Activated CD8-positive, alpha-beta memory T cell treated with anti-CD3 and anti-CD28 coated beads for 36 hours (primary cell): Measurements from ENCODE around the gene MPC2. TPM values are rescaled to one million over a fixed set of nuclear protein-coding genes. Genes with fewer than 3 reads are reported as not detected.
"Not testable (repeated sequence)": the region's sequence is repeated elsewhere in the genome, so short reads cannot be mapped to it uniquely, and the experiment has no call there.

ENCODE experiments used
- CTCF ChIA-PET: fragments of 350-600 bp; sonication (Branson Sonifier 250); formaldehyde crosslinking; loops from one replicate; lab custom pipeline; 2021; ENCODE audit warnings: antibody characterized with exemption; lab: Charles Lee
- POLR2A ChIA-PET: fragments of 350-600 bp; sonication (Branson Sonifier 250); formaldehyde crosslinking; loops from one replicate; lab custom pipeline; 2021; ENCODE audit warnings: antibody characterized with exemption; lab: Charles Lee
- total RNA-seq, 2 experiments: library from RNA; stranded (reverse); gene quantifications; one replicate each; pipeline ENCODE4 v1.2.3, GENCODE V29; 2021

MPC2 gene
- total RNA-seq, 2 experiments from 2014 or later, result 54.4 to 56.0 TPM

DNA sequence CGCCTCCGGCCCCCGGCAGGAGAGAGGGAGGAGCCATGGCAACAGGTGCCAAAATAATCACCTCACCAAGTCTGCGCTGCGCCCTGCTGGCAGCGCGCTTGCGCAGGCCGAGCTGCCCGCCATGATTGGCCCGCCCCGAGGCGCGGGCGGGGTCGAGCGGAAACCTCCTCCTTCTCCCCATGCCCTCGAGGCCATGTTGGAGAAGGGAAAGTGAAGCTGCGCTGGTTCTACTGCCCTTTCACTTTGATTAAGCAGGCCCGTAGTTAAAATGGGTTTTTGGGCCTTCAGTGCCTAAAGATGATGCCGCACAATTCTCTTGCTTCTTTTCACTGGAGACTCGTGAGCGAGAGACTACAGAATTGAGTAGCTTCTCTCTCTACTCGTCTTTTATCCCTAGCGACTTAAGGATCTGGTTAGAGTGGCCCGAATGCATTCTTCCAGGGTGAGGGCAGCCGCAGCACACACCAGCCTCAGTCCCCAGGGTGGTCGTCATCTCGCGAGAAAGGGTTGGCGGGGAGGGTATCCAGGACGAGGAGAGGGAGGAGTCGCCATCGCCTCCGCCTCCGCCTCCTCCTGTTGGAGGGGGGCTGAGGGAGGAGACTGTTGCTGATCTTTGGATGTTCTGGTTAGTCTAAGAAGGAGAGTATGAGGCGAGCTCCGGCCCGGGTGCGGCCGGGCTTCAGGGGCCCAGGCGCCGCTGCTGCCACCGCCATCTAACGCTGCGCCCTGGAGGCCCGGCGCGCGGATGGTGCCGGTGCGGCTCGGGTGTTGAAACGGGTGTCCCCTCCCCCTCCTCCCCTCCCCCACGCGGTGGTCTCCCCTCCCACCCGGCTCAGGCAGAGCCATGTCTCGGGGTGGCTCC, 573 bp downstream of the MPC2 start, which contains the start of gene DCAF6:
DCAF6 (plus strand) TSS at position 616 of the 862 bp plus-strand sequence; CDS start at position 845, 229 bp downstream.
- POLR2A ChIA-PET, result interaction anchor here (0.6 to 2.0 kb wide), 6 partner anchors 146 to 716 kb away, joined by 3 to 11 read pairs (median 4); partner anchors contain the start of gene POU2F1
- CTCF ChIA-PET, result interaction anchor here (0.7 to 1.2 kb wide), 4 partner anchors 145 to 290 kb away, joined by 3 read pairs; partner anchors contain the start of gene SFT2D2

DNA sequence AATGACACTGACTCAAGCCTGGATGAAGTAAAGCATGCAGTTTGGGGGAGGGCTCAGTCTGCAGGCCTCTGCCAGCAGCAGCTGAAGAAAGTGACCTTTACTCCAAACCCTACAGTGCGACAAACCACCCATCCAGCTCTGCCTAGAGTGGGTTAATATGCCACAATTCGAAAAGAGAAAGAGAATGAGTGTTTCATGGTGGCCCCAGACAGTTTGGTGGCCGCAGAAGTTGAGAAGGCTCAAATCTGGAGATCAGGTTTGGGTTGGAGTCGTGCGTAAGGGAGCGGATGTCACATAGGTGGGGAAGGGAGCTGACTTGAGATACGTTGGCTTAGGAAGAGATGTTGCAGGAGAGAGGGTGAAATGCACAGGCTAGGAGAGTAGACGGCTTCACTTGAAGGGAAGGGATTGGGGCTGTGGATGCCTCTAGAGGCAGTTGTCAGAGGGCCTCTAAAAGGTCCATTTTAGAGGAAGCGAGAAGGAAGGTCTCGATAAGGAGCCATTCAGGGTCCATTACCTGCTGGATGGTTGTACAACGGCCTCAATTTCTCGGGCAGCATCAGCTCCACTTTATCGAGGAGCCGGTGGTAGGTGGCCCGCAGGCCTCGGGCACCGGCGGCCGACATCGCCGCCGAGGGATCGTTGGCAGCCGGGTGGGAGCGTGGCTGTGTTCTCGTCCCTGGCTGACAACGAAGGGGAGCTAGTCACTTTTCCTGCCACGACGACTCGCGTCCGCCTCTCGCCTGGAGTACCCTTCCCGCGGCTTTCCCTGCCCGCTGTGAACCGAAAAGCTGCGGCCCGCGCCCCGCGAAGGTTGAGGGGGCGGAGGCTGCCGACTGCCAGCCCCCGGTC, 1.4 kb downstream of the MPC2 start:
- ChIA-PET CTCF (interaction anchor here (1.1 to 1.5 kb wide), 3 partner anchors 150 to 221 kb away, joined by 3 read pairs; partner anchors contain the start of gene MPZL1), POLR2A (interaction anchor here (0.6 to 2.0 kb wide), 7 partner anchors 10 to 715 kb away, joined by 3 to 14 read pairs (median 5); partner anchors contain the start of gene POU2F1)

DNA sequence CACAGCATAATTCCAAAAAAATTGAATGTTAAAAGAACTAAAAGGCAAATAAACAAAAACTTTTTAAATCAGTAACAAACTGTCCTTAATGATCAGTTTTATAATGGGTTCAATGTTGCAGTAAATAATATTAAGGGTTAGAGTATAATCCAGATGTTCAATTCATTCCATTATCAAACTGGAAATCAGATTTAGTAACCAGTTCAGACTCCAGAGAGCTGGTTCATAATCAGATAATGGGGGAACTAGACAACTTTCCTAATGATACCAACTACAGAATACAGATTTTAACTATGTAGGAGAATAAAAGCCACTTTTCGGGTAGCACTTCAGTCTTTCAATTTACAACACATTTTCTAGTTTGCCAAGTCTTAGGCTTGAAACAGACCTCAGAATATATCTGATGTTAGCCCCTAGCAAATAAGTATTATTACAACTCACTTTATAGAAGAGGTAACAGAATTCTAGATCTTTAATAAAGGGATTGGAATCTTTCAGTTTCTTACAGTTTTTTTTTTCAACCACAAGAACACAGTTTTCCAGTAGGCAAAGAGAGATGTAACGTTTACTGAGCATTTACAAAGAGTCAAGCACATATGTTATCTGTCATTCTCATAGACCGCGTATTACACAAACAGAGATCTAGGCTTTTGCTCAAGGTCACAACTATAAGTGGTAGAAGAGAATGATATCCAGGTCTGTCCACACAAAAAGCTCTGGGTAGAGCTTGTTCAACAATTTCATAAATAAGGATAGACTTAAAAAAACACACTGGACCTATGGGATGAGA, 2.3 kb downstream of the MPC2 start:
- CTCF ChIA-PET, result interaction anchor here (0.9 to 1.5 kb wide), 2 partner anchors 213 to 220 kb away, joined by 3 read pairs; partner anchors contain the start of gene MPZL1
- POLR2A ChIA-PET, result interaction anchor here (1.3 to 2.0 kb wide), 2 partner anchors 218 to 714 kb away, joined by 4 to 11 read pairs; partner anchors contain the start of gene POU2F1

DNA sequence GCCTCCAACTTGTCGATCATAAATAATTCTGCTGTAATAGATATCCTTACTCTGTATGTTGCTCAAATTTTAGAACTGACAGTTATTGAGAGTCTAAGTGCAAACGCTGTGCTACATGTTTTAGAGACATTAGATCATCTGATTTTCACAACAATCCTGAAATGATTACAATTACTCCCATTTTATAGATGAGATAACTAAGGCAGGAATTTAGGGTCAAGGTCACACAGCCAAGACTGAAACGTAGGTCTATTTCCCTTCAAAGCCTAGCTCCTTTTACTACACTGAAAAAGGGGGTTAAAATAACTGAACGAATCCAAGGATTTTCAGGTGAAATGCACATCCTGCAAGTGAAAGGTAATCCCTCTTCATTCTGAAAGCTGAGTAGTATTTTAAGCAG, 3.1 kb downstream of the MPC2 start:
- ChIA-PET POLR2A (no interaction called here), CTCF (no interaction called here)

DNA sequence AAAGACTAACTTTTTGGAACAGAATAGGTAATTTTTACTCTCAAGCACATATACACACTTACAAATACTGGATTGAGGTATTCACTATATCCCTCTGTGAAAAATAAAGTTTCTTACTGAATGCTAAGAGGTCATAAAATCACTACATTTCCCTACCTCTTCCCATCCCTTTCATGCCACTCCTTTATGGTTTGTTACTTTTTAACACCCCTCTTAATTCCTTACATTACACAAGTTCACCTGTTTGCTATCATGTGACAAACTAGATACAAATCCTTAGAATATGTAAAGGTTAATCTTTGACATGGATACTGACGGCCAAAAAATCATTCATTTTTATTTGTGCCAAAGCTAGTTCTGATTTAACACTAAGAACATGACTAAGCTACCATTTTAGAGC, 7.1 kb downstream of the MPC2 start:
- CTCF ChIA-PET, result no interaction called here

DNA sequence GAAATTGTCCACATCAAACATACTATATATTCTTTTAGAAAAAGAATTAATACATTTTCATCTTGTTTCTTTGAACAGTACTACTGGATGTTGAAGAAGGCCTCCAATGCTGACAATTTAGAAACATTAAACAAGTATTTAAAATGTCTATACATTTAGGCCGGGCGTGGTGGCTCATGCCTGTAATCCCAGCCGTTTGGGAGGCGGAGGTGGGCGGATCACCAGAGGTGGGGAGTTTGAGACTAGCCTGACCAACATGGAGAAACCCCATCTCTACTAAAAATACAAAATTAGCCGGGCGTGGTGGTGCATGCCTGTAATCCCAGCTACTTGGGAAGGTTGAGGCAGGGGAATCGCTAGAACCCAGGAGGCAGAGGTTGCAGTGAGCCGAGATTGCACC, 8.0 kb downstream of the MPC2 start:
- POLR2A ChIA-PET, result interaction anchor here (0.7 kb wide), 1 partner anchor 10 kb away, joined by 3 read pairs; no protein-coding TSS in a partner anchor
- CTCF ChIA-PET, result not testable (repeated sequence)

More for the DNA sequence above, 7.1 kb downstream of the MPC2 start:
- POLR2A ChIA-PET, result no interaction called here

DNA sequence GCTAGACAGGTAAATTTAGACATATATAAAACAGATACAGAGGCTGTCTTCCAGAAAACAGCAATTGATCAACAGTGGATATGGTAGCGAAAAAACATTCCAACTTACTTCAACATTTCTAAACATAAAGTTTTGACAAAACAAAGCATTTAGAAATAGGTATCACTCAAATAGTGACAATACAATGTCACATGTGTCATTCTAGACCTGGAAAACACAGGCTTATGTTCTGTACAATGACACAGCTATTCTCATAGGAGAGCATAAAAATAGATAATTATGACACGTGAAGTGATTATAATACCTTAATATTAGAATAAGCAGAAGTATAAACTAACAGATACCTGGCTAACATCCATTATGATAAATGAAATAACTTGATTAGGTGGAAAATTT, 8.4 kb downstream of the MPC2 start:
- POLR2A ChIA-PET, result interaction anchor here (0.7 kb wide), 1 partner anchor 10 kb away, joined by 3 read pairs; no protein-coding TSS in a partner anchor
- CTCF ChIA-PET, result no interaction called here

DNA sequence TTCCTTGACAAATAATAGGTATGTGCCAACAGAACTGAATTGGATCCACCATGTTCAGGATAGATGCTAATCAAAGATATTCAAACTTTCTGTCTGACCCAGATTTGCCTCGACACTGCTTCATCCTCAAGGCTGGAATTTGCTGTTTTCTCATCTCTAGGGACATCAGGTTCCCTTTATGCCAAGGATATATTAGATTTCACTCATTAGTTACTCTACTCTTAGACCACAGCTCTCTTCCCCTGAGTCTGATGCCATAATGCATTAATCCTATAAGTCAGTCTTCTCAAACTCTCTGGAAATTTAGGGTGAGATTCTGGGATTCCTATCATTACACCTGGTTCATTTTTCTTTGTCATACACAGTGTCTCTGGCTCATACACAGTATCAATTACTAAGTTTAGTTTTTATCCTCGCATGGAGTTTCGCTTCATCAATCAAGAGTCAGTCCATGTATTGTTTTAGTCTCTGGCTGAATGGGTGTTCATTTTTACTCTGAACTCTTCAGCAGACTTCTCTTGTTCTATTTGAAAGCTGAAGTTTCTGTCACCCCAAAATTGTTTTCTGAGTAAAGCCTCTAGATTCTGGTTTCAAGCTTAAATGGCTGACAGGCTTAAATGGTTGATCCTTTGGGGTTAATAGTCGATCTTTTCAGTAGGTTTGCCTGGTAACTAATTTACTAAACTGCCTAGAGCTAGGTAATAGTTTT, 9.7 kb downstream of the MPC2 start:
- ChIA-PET POLR2A (no interaction called here), CTCF (no interaction called here)

DNA sequence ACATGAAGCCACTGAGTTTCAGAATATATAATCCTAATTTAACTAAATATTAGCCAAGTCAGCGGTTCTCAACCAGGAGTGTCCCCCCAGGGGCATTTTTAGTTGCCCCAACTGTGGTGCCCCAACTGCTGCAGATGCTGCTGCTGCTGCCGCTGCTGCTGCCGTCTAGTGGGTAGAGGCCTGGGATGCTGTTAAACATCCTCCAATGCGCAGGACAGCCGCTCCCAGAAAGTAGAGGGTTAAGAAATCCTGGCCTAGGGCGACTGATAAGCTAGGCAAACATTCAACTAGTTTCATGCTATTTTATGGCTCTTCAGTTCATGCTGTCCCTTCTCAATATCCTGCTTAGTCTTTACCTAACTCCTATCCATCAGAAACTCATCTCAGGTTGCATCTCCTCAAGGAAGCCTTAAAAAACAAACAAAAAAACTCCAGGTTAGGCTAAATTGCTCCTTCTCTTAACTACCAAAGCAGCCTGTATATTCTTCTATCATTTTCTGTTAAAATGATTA, 10.3 kb downstream of the MPC2 start:
- ChIA-PET POLR2A (no interaction called here), CTCF (no interaction called here)

DNA sequence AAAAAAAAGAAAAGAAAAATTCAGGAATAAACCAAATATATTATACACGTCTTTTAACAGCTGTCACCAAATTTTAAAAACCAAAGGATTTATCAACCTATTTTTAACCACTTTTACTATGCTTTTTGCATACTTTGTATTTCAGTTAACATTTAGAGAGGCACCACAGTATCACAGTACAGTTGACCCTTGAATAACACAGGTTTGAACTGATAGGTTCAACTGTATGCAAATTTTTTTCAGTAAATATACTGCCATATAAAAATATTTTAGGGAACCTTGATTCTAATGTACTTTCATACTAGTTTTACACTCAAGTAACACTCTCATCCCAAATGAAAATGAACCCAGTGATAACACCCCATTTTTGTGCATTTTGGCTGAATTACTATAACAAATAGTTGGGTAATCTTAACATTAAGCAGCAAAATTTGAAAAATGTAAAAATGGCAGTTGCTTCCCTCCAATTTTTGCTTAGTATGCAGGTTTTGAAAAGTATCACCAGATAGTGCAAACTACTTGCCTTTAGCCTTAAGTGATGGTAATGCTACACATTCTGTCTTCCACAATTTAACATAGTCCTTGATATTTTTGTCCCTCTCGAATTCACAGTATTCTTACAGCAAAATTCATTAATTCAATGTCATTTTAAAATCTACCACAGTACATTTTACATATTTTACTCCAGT, 12.2 kb downstream of the MPC2 start:
- ChIA-PET POLR2A (no interaction called here), CTCF (no interaction called here)

DNA sequence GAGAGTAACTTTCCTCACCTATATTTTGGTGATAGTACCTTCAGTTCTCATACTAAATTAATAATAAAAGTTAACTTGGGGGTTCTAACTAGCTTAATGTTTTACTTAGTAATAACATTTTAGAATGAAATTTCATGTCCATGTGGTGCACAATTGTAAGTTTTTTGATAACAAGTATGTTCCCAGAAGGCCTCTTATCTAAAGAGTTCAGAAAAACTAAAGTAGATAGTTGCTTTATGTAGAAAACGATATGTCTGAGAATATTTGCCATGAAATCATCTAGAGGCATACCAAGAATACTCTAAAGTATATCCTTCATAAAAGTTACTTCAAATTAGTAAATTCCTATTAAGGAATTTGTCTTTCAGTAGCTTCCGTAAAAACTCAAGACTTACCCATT, 12.8 kb downstream of the MPC2 start:
- ChIA-PET POLR2A (no interaction called here), CTCF (interaction anchor here (1.1 kb wide), 1 partner anchor 158 kb away, joined by 3 read pairs; no protein-coding TSS in a partner anchor)

DNA sequence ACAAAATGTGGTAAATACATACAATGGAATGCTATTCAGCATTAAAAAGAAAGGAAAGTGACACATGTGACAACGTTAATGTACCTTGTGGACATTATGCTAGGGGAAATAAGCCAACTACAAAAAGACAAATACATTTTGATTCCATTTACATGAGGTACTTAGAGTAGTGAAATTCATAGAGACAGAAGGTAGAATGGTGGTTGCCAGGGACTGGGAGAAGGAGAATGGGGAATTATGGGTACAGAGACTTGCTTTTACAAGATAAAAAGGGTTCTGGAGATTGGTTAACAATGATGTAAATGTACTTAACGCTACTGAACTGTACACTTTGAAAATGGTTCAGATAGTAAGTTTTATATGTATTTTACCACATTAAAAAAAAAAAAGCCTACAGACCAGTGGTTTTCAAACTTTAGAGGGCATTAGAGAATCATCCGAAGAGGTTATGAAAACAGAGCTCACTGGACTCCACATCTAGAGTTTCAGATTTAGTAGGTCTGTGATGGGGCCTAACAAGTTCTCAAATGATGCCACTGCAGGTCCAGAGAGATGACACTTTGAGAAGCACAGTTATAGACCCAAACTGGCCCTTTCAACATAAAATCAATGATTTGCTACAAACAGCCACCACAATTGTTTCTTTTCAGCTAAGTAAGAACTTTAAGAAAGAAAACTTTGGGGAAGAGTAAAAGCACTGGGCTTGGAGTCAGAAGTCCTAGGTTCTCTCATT, 13.4 kb downstream of the MPC2 start:
- CTCF ChIA-PET, result interaction anchor here (1.1 kb wide), 1 partner anchor 159 kb away, joined by 3 read pairs; no protein-coding TSS in a partner anchor
- POLR2A ChIA-PET, result no interaction called here

DNA sequence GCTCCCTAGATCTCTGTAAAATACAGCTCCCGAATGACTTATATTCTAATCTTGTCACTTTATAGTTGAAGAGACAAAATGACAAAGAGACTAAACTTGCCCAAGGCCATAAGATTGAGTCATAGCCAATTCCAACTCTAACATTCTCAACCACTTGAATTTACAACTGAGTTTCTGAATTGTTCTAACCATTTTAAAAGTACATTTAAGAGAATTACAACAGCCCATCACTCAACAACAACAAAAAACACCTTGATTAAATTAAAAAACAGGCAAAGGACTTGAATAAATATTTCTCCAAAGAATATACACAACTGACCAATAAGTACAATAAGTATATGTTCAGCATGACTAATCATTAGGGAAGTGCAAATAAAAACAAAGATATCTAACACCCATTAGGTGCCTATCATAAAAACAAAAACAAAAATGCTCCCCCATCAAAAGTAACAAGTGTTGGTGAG, 14.2 kb downstream of the MPC2 start:
- ChIA-PET CTCF (no interaction called here), POLR2A (no interaction called here)

DNA sequence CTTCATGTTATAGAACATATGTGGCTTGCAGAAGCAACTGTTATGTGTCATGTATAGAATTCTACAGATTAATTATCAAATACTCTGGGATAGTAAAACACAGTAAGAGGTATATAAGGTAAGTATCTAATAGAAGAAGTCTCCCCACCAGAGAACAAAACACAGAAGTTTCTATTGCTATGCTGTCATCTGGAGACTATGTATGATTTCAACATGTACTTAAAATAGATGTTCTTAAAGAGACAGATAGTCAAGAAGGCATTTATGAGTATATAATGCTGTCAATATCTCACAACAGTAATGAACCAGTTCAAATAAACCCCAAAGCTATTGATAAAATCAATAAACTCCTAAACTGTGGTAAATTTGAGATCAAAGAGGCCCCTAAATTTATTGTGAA, 14.8 kb downstream of the MPC2 start:
- ChIA-PET POLR2A (no interaction called here), CTCF (interaction anchor here (1.2 kb wide), 1 partner anchor 160 kb away, joined by 4 read pairs; no protein-coding TSS in a partner anchor)

DNA sequence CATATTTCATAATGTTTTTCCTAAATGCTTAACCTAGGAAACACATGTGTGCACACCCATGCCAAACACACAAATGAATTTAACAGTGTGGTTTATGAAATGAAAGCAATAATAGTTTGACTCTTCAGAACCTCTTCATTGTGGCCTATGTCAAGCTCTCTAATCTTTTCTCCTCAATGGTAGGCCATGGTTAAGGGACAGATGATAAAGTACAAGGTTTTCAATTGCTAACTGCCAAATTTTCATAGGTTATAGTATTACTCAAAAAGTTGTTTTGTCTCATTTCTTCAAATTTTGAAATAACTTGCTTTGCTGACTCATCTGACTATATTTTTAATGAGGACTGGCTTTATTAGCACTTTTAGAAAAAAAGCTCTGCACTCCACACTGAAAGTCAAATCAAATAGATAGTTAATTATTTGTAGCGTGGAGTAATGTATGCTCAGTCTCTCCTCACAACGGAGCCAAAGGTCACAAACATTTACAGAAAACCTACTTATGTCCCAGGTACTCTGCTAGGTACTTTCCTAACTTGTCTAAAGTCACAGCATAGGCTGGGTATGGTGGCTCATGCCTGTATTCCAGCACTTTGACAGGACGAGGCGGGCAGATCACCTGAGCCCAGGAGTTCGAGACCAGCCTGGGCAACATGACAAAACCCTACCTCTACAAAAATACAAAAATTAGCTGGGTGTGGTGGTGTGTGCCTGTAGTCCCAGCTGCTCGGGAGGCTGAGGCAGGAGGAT, 19.9 kb downstream of the MPC2 start:
- ChIA-PET CTCF (interaction anchor here (0.7 kb wide), 1 partner anchor 304 kb away, joined by 5 read pairs; no protein-coding TSS in a partner anchor), POLR2A (no interaction called here)

DNA sequence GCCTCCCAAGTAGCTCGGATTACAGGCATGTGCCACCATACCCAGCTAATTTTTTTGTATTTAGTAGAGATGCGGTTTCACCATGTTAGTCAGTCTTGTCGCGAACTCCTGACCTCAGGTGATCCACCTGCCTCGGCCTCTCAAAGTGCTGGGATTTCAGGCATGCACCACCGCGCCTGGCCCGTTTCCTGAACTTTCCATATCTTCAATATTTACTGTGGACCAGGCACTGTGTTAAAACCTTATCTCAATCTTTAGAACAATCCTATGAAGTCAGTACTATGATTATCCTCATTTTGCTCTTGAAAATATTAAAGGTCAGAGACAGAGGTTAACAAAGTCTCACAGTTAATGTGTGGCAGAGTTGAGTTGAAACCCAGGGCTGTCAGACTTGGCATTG, 21.3 kb downstream of the MPC2 start:
- ChIA-PET CTCF (interaction anchor here (0.5 to 1.1 kb wide), 2 partner anchors 9 to 12 kb away, joined by 3 read pairs; no protein-coding TSS in a partner anchor), POLR2A (no interaction called here)
